Fibroblast of lung (primary cell): ENCODE results near the gene PCSK2. TPM values are rescaled to one million over a fixed set of nuclear protein-coding genes. Genes with fewer than 3 reads are reported as not detected.

Experiments used
- DNase-seq, 2 donors: peaks; one replicate each; pipeline versions ENCODE4 v3.0.0 to v3.0.0-alpha.2; 2010; ENCODE audit warnings: low read depth in 2 of 2
- H2AFZ ChIP-seq: 2 replicates; pipeline ENCODE4 v1.5.1; 2012; ENCODE audit warnings: low read length, control low read depth, inconsistent platforms
- H3K27ac ChIP-seq: 2 replicates; pipeline ENCODE4 v1.5.1; 2011; ENCODE audit warnings: low read length, control low read depth; ENCODE audit not compliant: insufficient read depth
- H3K27me3 ChIP-seq: 2 replicates; pipeline ENCODE4 v1.5.1; 2011; ENCODE audit warnings: mild to moderate bottlenecking, low read length; ENCODE audit not compliant: control insufficient read depth, insufficient read depth
- H3K36me3 ChIP-seq: 2 replicates; pipeline ENCODE4 v1.5.1; 2011; ENCODE audit warnings: low read length; ENCODE audit not compliant: control insufficient read depth, insufficient read depth
- H3K4me1 ChIP-seq: 2 replicates; pipeline ENCODE4 v1.5.1; 2011; ENCODE audit warnings: low read length; ENCODE audit not compliant: control insufficient read depth, insufficient read depth; ENCODE audit errors: extremely low read depth
- H3K4me2 ChIP-seq: 2 replicates; pipeline ENCODE4 v1.5.1; 2011; ENCODE audit warnings: low read length, control low read depth; ENCODE audit not compliant: insufficient read depth; ENCODE audit errors: extremely low read depth
- H3K4me3 ChIP-seq, 4 experiments: fragments of 200-600 bp in 1 of 4; sonication (generic) in 1 of 4; replicated peaks in 1 of 4; 2 replicates each; pipeline ENCODE4 v1.5.1; 2011 to 2016; ENCODE audit warnings: low read length in 4 of 4, low read depth in 3 of 4, mild to moderate bottlenecking in 3 of 4, control low read depth in 2 of 4, inconsistent platforms in 1 of 4, mixed read lengths in 1 of 4; ENCODE audit not compliant: insufficient read depth in 1 of 4; ENCODE audit errors: control extremely low read depth in 1 of 4
- H3K79me2 ChIP-seq: 2 replicates; pipeline ENCODE4 v1.5.1; 2012; ENCODE audit warnings: mild to moderate bottlenecking, low read length, inconsistent platforms; ENCODE audit not compliant: control insufficient read depth, insufficient read depth
- H3K9ac ChIP-seq: 2 replicates; pipeline ENCODE4 v1.5.1; 2011; ENCODE audit warnings: mild to moderate bottlenecking, low read length, control low read depth; ENCODE audit not compliant: insufficient read depth
- H3K9me3 ChIP-seq: 2 replicates; pipeline ENCODE4 v1.5.1; 2012; ENCODE audit warnings: low read depth, low read length; ENCODE audit not compliant: control insufficient read depth, insufficient read depth
- H4K20me1 ChIP-seq: 2 replicates; pipeline ENCODE4 v1.5.1; 2011; ENCODE audit warnings: low read length; ENCODE audit not compliant: control insufficient read depth, insufficient read depth; ENCODE audit errors: extremely low read depth
- CTCF ChIP-seq, 2 donors: IDR thresholded peaks in 1 of 2; conservative IDR thresholded peaks in 1 of 2; 1 replicate in 1 of 2; 2 replicates in 1 of 2; pipeline ENCODE4 v1.5.1; 2011 to 2012; ENCODE audit warnings: low read length in 2 of 2, control low read depth in 1 of 2, inconsistent platforms in 1 of 2, low read depth in 1 of 2, mild to moderate bottlenecking in 1 of 2
- EZH2 ChIP-seq: IDR thresholded peaks from 2 replicates; pipeline ENCODE4 v1.5.1; 2012; ENCODE audit warnings: low read length, control low read depth, mild to moderate bottlenecking; ENCODE audit errors: missing control alignments
- polyA plus RNA-seq, 2 donors: library from polyadenylated mRNA; depleted of rRNA in 1 of 2; stranded (reverse) in 1 of 2; unstranded in 1 of 2; fragments of >200 nt; gene quantifications; 2 replicates each; pipeline ENCODE4 v1.2.1, GENCODE V29; 2011 to 2012; ENCODE audit warnings: missing spikeins in 1 of 2
- total RNA-seq: library from RNA; depleted of rRNA; stranded (reverse); fragments of >200 nt; gene quantifications from 2 replicates; pipeline ENCODE4 v1.2.1, GENCODE V29; 2014

The PCSK2 gene
- total and polyA plus RNA-seq, 2 donors (not counting 1 experiment from before 2014, with no cell fraction given), result under 0.01 to 1.2 TPM

- Histone ChIP-seq H3K4me1 (no peaks in the 10 kb centered on the region), H3K36me3 (no peaks in the 10 kb centered on the region), H3K79me2 (no peaks in the 10 kb centered on the region), H3K4me3 (no peak overlapping the region), H3K27ac (no peak overlapping the region), H4K20me1 (no peaks in the 10 kb centered on the region), H2AFZ (no peak overlapping the region), H3K27me3 (peaks cover 15% of the 10 kb centered on the region), H3K4me2 (no peak overlapping the region), H3K9me3 (no peaks in the 10 kb centered on the region), H3K9ac (no peak overlapping the region)
- DNase-seq, result no peak
- TF ChIP-seq CTCF (conservative IDR thresholded peaks at IDR 0.05 in 1 of 2, IDR thresholded peaks at IDR 0.05 in 1 of 2; ENCODE audit: low read depth in 1 of 2, low read length in 2 of 2), result no peak
- TF ChIP-seq EZH2, result no peak
These were observed 219.3 kb downstream of the PCSK2 start for GRCh38 chr20:17446171-17446570.

GRCh38 chr20:17448071-17448470, 221.2 kb downstream of the PCSK2 start:
- Histone ChIP-seq H3K4me1 (no peaks in the 10 kb centered on the region), H4K20me1 (no peaks in the 10 kb centered on the region), H3K36me3 (no peaks in the 10 kb centered on the region), H3K4me2 (no peak overlapping the region), H3K9me3 (no peaks in the 10 kb centered on the region), H3K27me3 (peaks cover 20% of the 10 kb centered on the region), H3K9ac (no peak overlapping the region), H3K27ac (no peak overlapping the region), H2AFZ (no peak overlapping the region), H3K79me2 (no peaks in the 10 kb centered on the region), H3K4me3 (no peak overlapping the region)
- no peak for DNase-seq
- no peak for TF ChIP-seq EZH2
- TF ChIP-seq CTCF (conservative IDR thresholded peaks at IDR 0.05 in 1 of 2, IDR thresholded peaks at IDR 0.05 in 1 of 2; ENCODE audit: low read depth in 1 of 2, low read length in 2 of 2), result no peak

- Histone ChIP-seq H2AFZ (no peak overlapping the region), H3K27me3 (peaks cover 16% of the 10 kb centered on the region), H4K20me1 (no peaks in the 10 kb centered on the region), H3K36me3 (no peaks in the 10 kb centered on the region), H3K9ac (no peak overlapping the region), H3K9me3 (no peaks in the 10 kb centered on the region), H3K27ac (no peak overlapping the region), H3K79me2 (no peaks in the 10 kb centered on the region), H3K4me1 (no peaks in the 10 kb centered on the region), H3K4me2 (no peak overlapping the region), H3K4me3 (no peak overlapping the region)
- no peak for DNase-seq
- no peak for TF ChIP-seq EZH2
- TF ChIP-seq CTCF (conservative IDR thresholded peaks at IDR 0.05 in 1 of 2, IDR thresholded peaks at IDR 0.05 in 1 of 2; ENCODE audit: low read depth in 1 of 2, low read length in 2 of 2), result no peak
These were observed 222.2 kb downstream of the PCSK2 start for GRCh38 chr20:17449031-17449430.
